ENCODE results near the gene KLHL29.

Gene KLHL29

GRCh38 chr2:23497536-23497935 lies 112.6 kb downstream of the KLHL29 start:
- DNase-seq, result no peak

GRCh38 chr2:23498943-23499342 lies 114.0 kb downstream of the KLHL29 start:
- DNase-seq, result no peak

- no peak for DNase-seq
Observed at GRCh38 chr2:23499439-23499838, 114.5 kb downstream of the KLHL29 start.

GRCh38 chr2:23500836-23501235 lies 115.9 kb downstream of the KLHL29 start:
- no peak for DNase-seq

GRCh38 chr2:23502096-23502495 lies 117.1 kb downstream of the KLHL29 start:
- DNase-seq, result no peak

- DNase-seq, result no peak
Observed at GRCh38 chr2:23503097-23503496, 118.1 kb downstream of the KLHL29 start.

- no peak for DNase-seq
Observed at GRCh38 chr2:23503682-23504081, 118.7 kb downstream of the KLHL29 start.

- DNase-seq, result no peak
Observed at GRCh38 chr2:23504591-23504990, 119.6 kb downstream of the KLHL29 start.

- DNase-seq, result no peak
Observed at GRCh38 chr2:23505218-23505983, 120.4 kb downstream of the KLHL29 start.

- no peak for DNase-seq
Observed at GRCh38 chr2:23505984-23506380, 121.0 kb downstream of the KLHL29 start.

GRCh38 chr2:23506531-23507266 lies 121.7 kb downstream of the KLHL29 start:
- peak; percentile 50 to 62 for DNase-seq

- DNase-seq, result no peak
Observed at GRCh38 chr2:23507267-23508065, 122.5 kb downstream of the KLHL29 start.

GRCh38 chr2:23508066-23508390 lies 123.0 kb downstream of the KLHL29 start:
- DNase-seq, result peak; percentile 37 to 51

- no peak for DNase-seq
Observed at GRCh38 chr2:23509103-23509502, 124.1 kb downstream of the KLHL29 start.

- no peak for DNase-seq
Observed at GRCh38 chr2:23509596-23510292, 124.8 kb downstream of the KLHL29 start.

- DNase-seq, result no peak
Observed at GRCh38 chr2:23510471-23510870, 125.5 kb downstream of the KLHL29 start.

GRCh38 chr2:23512778-23513177 lies 127.8 kb downstream of the KLHL29 start:
- no peak for DNase-seq

GRCh38 chr2:23513245-23513871 lies 128.4 kb downstream of the KLHL29 start:
- no peak for DNase-seq

- no peak for DNase-seq
Observed at GRCh38 chr2:23513872-23514793, 129.2 kb downstream of the KLHL29 start.

GRCh38 chr2:23516520-23517256 lies 131.7 kb downstream of the KLHL29 start:
- DNase-seq, result no peak
